ENCODE data around the gene OR1I1.
A peak's percentile ranks its signal among the peaks of the same experiment; 100 is the strongest.

OR1I1 gene

GRCh38 chr19:15042826-15043225, 39.2 kb upstream of the OR1I1 start:
- Histone ChIP-seq H3K79me2 (no peaks in the 10 kb centered on the region), H3K27ac (no peak overlapping the region), H3K36me3 (ENCODE audit: control insufficient read depth, insufficient read depth, low read length) (no peaks in the 10 kb centered on the region), H3K27me3 (ENCODE audit: control insufficient read depth, insufficient read depth, low read length) (no peaks in the 10 kb centered on the region), H3K4me3 (ENCODE audit: low read depth, low read length) (no peak overlapping the region), H3K4me2 (ENCODE audit: low read length) (no peak overlapping the region), H3K4me1 (peaks cover 26% of the 10 kb centered on the region), H3K9ac (no peak overlapping the region), H3K9me3 (ENCODE audit: control insufficient read depth, low read length) (no peaks in the 10 kb centered on the region), H2AFZ (no peak overlapping the region)
- TF ChIP-seq CTCF (IDR thresholded peaks at IDR 0.05): no peak

GRCh38 chr19:15045506-15045905, 36.5 kb upstream of the OR1I1 start:
- Histone ChIP-seq H3K9me3 (ENCODE audit: control insufficient read depth, low read length) (no peaks in the 10 kb centered on the region), H3K27me3 (ENCODE audit: control insufficient read depth, insufficient read depth, low read length) (no peaks in the 10 kb centered on the region), H3K4me3 (ENCODE audit: low read depth, low read length) (no peak overlapping the region), H2AFZ (peak overlapping the region; percentile 41), H3K79me2 (no peaks in the 10 kb centered on the region), H3K9ac (no peak overlapping the region), H3K27ac (peak overlapping the region; percentile 33), H3K4me2 (ENCODE audit: low read length) (no peak overlapping the region), H3K36me3 (ENCODE audit: control insufficient read depth, insufficient read depth, low read length) (no peaks in the 10 kb centered on the region), H3K4me1 (peaks cover 32% of the 10 kb centered on the region)
- no peak for TF ChIP-seq CTCF (IDR thresholded peaks at IDR 0.05)

GRCh38 chr19:15047680-15048079, 34.3 kb upstream of the OR1I1 start:
- no peak for TF ChIP-seq CTCF (IDR thresholded peaks at IDR 0.05)
- peak overlapping the region; percentile 67 for H2AFZ ChIP-seq
- H3K79me2 ChIP-seq: no peaks in the 10 kb centered on the region
- H3K4me1 ChIP-seq: peaks cover 36% of the 10 kb centered on the region
- H3K4me3 ChIP-seq (ENCODE audit: low read depth, low read length): no peak overlapping the region
- H3K9ac ChIP-seq: no peak overlapping the region
- peak overlapping the region; percentile 96 for H3K27ac ChIP-seq
- no peaks in the 10 kb centered on the region for H3K9me3 ChIP-seq (ENCODE audit: control insufficient read depth, low read length)
- H3K36me3 ChIP-seq (ENCODE audit: control insufficient read depth, insufficient read depth, low read length): no peaks in the 10 kb centered on the region
- no peak overlapping the region for H3K4me2 ChIP-seq (ENCODE audit: low read length)
- H3K27me3 ChIP-seq (ENCODE audit: control insufficient read depth, insufficient read depth, low read length): no peaks in the 10 kb centered on the region

- Histone ChIP-seq H3K9me3 (ENCODE audit: control insufficient read depth, low read length) (no peaks in the 10 kb centered on the region), H3K27me3 (ENCODE audit: control insufficient read depth, insufficient read depth, low read length) (no peaks in the 10 kb centered on the region), H2AFZ (peak overlapping the region; percentile 67), H3K36me3 (ENCODE audit: control insufficient read depth, insufficient read depth, low read length) (no peaks in the 10 kb centered on the region), H3K4me3 (ENCODE audit: low read depth, low read length) (no peak overlapping the region), H3K9ac (no peak overlapping the region), H3K4me2 (ENCODE audit: low read length) (peak overlapping the region; percentile 39), H3K4me1 (peaks cover 36% of the 10 kb centered on the region), H3K79me2 (no peaks in the 10 kb centered on the region), H3K27ac (peak overlapping the region; percentile 96)
- no peak for TF ChIP-seq CTCF (IDR thresholded peaks at IDR 0.05)
Measured at GRCh38 chr19:15048128-15048527, 33.9 kb upstream of the OR1I1 start.

- H3K36me3 ChIP-seq (ENCODE audit: control insufficient read depth, insufficient read depth, low read length): no peaks in the 10 kb centered on the region
- no peaks in the 10 kb centered on the region for H3K79me2 ChIP-seq
- no peaks in the 10 kb centered on the region for H3K9me3 ChIP-seq (ENCODE audit: control insufficient read depth, low read length)
- peaks cover 36% of the 10 kb centered on the region for H3K4me1 ChIP-seq
- H3K9ac ChIP-seq: no peak within 1 kb of the TSS
- H3K27ac ChIP-seq: peak within 1 kb of the TSS; percentile 96
- peak within 1 kb of the TSS; percentile 39 for H3K4me2 ChIP-seq (ENCODE audit: low read length)
- TF ChIP-seq CTCF (IDR thresholded peaks at IDR 0.05): no peak
- no peak within 1 kb of the TSS for H3K4me3 ChIP-seq (ENCODE audit: low read depth, low read length)
- H2AFZ ChIP-seq: peak within 1 kb of the TSS; percentile 78
- H3K27me3 ChIP-seq (ENCODE audit: control insufficient read depth, insufficient read depth, low read length): no peaks in the 10 kb centered on the region
Measured at GRCh38 chr19:15048885-15049541, 33.0 kb upstream of the OR1I1 start, which contains the start of gene CASP14. Gene CASP14, plus strand, starts transcription at chr19:15049480. Its CDS starts 2,772 bp downstream, at chr19:15052252.

All from parathyroid adenoma (tissue), 2 donors.